ENCODE data around the gene ARL4D. TPM values are rescaled to one million over a fixed set of nuclear protein-coding genes. Genes with fewer than 3 reads are reported as not detected.
"Not testable (repeated sequence)": the region's sequence is repeated elsewhere in the genome, so short reads cannot be mapped to it uniquely, and the experiment has no call there.

The ARL4D gene
- total RNA-seq, 2 donors from 2014 or later, result 1.1 to 2.0 TPM

GRCh38 chr17:43410557-43411368 is 12.0 kb downstream of the ARL4D start:
- no peaks in the 10 kb centered on the region for H3K9me3 ChIP-seq (ENCODE audit: control insufficient read depth, low read length, poor library complexity, severe bottlenecking)
- Mint-ChIP-seq H3K4me3 (no peak overlapping the region), H3K27ac (no peak overlapping the region), H3K4me1 (peaks cover 2% of the 10 kb centered on the region), H3K36me3 (ENCODE audit: low read depth) (peaks cover 2% of the 10 kb centered on the region), H3K27me3 (peaks cover 36% of the 10 kb centered on the region)
- ATAC-seq, result no peak
- DNase-seq, result no peak

DNA sequence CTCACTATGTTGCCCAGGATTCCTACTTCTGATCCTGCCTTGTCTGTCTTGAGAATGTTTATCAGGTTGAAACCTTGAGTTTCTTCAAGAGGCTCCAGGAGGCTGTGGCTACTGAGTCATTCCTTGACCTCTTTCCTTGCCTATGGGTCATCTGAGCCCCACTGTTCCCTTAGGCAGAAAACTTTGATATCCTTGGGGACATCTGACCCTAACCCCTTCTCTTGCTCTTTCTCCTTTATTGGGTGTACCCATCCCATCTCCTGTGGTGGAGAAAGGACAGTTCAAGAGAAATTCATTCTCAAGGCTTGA is 12.5 kb downstream of the ARL4D start:
- no peaks in the 10 kb centered on the region for H3K9me3 ChIP-seq (ENCODE audit: control insufficient read depth, low read length, poor library complexity, severe bottlenecking)
- peaks cover 2% of the 10 kb centered on the region for H3K36me3 Mint-ChIP-seq (ENCODE audit: low read depth)
- DNase-seq (no peak), ATAC-seq (no peak)
- peaks cover 3% of the 10 kb centered on the region for H3K4me1 Mint-ChIP-seq
- H3K27ac Mint-ChIP-seq, result no peak overlapping the region
- H3K4me3 Mint-ChIP-seq, result no peak overlapping the region
- H3K27me3 Mint-ChIP-seq, result peaks cover 40% of the 10 kb centered on the region

- ATAC-seq (no peak), DNase-seq (no peak)
- peaks cover 6% of the 10 kb centered on the region for H3K4me1 Mint-ChIP-seq
- H3K27me3 Mint-ChIP-seq, result peaks cover 44% of the 10 kb centered on the region
- H3K36me3 Mint-ChIP-seq (ENCODE audit: low read depth), result peaks cover 5% of the 10 kb centered on the region
- no peak overlapping the region for H3K27ac Mint-ChIP-seq
- no peaks in the 10 kb centered on the region for H3K9me3 ChIP-seq (ENCODE audit: control insufficient read depth, low read length, poor library complexity, severe bottlenecking)
- no peak overlapping the region for H3K4me3 Mint-ChIP-seq
Measured at GRCh38 chr17:43411749-43412148, 13.0 kb downstream of the ARL4D start.

DNA sequence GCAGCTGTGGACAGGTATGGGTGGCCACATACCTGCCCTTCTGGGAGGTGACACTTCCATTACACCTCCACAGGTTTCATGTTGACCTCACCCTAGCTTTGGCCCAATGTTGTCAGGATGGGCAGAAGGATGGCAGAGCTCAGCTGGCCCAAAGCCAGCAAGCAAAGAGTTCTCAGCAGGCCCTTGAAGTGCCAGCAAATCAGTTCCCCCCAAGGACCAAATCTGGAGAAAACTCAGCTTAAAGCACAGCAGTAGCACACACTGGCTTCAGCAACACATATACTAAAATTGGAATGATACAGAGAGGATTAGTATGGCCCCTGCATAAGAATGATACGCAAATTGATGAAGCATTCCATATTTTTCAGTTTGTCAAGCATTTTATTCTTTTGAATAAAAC is 13.4 kb downstream of the ARL4D start:
- Mint-ChIP-seq H3K4me1 (peaks cover 6% of the 10 kb centered on the region), H3K36me3 (ENCODE audit: low read depth) (peaks cover 5% of the 10 kb centered on the region), H3K27ac (no peak overlapping the region), H3K4me3 (no peak overlapping the region), H3K27me3 (peaks cover 48% of the 10 kb centered on the region)
- no peak for ATAC-seq
- no peaks in the 10 kb centered on the region for H3K9me3 ChIP-seq (ENCODE audit: control insufficient read depth, low read length, poor library complexity, severe bottlenecking)
- DNase-seq, result no peak

GRCh38 chr17:43416998-43417890 is 18.5 kb downstream of the ARL4D start:
- DNase-seq (no peak), ATAC-seq (no peak)
- no peak overlapping the region for H3K27ac Mint-ChIP-seq
- H3K4me1 Mint-ChIP-seq, result peaks cover 8% of the 10 kb centered on the region
- H3K9me3 ChIP-seq (ENCODE audit: control insufficient read depth, low read length, poor library complexity, severe bottlenecking), result no peaks in the 10 kb centered on the region
- peaks cover 52% of the 10 kb centered on the region for H3K27me3 Mint-ChIP-seq
- H3K4me3 Mint-ChIP-seq, result no peak overlapping the region
- H3K36me3 Mint-ChIP-seq (ENCODE audit: low read depth), result peaks cover 5% of the 10 kb centered on the region

- H3K27me3 Mint-ChIP-seq, result peaks cover 49% of the 10 kb centered on the region
- H3K27ac Mint-ChIP-seq, result no peak overlapping the region
- no peak for DNase-seq
- H3K36me3 Mint-ChIP-seq (ENCODE audit: low read depth), result peaks cover 5% of the 10 kb centered on the region
- H3K9me3 ChIP-seq (ENCODE audit: control insufficient read depth, low read length, poor library complexity, severe bottlenecking), result no peaks in the 10 kb centered on the region
- no peak overlapping the region for H3K4me3 Mint-ChIP-seq
- H3K4me1 Mint-ChIP-seq, result peaks cover 8% of the 10 kb centered on the region
- no peak for ATAC-seq
Measured at GRCh38 chr17:43418441-43419374, 19.9 kb downstream of the ARL4D start.

DNA sequence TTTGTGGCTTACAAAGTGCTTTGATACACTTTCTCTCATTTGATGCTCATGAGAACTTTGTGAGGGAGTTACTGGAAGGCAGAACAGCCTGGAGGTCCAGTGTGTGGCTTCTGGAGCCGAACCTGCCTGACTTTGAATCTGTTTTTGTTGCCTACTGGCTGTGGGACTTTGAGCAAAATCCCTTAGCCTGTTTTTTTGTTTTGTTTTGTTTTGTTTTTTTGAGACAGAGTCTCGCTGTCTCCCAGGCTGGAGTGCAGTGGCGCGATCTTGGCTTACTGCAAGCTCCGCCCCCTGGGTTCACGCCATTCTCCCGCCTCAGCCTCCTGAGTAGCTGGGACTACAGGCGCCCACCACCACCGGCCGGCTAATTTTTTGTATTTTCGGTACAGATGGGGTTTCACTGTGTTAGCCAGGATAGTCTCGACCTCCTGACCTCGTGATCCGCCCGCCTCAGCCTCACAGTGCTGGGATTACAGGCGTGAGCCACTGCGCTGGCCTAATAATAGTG is 20.6 kb downstream of the ARL4D start:
- H3K27me3 Mint-ChIP-seq, result peaks cover 53% of the 10 kb centered on the region
- not testable (repeated sequence) for DNase-seq; H3K36me3 Mint-ChIP-seq (ENCODE audit: low read depth); H3K4me1 Mint-ChIP-seq; H3K4me3 Mint-ChIP-seq; ATAC-seq; H3K9me3 ChIP-seq (ENCODE audit: control insufficient read depth, low read length, poor library complexity, severe bottlenecking); H3K27ac Mint-ChIP-seq

DNA sequence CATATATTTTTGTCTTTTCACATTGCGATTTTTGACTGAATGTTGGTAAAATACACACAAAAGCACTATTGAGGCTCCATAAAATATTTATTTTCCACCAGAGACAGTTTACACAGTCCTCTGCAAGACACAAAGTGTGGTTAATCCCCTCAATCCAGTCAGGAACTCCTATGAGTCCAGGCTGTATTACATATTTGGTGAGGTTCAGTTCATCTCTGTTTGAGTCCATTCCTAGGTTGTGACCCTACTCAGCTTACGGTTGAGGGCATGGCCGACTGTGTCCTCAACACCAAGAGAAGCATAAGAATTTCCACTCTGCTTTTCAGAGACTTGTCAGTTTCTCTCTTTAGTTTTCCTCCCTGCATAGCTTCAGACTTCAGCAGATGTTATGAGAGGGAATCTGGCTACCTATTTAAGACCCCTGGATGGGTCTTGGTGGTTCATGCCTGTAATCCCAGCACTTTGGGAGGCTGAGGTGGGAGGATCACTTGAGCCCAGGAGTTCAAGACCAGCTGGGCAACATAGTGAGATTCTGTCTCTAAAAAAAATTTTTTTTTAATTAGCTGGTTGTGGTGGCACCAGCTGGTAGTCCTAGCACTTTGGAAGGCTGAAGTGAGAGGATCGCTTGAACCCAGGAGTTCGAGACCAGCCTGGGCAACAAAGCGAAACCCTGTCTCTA is 25.1 kb downstream of the ARL4D start:
- no peaks in the 10 kb centered on the region for H3K9me3 ChIP-seq (ENCODE audit: control insufficient read depth, low read length, poor library complexity, severe bottlenecking)
- no peak overlapping the region for H3K27ac Mint-ChIP-seq
- H3K4me1 Mint-ChIP-seq, result peaks cover 3% of the 10 kb centered on the region
- ATAC-seq (no peak), DNase-seq (no peak)
- H3K4me3 Mint-ChIP-seq, result no peak overlapping the region
- H3K36me3 Mint-ChIP-seq (ENCODE audit: low read depth), result no peaks in the 10 kb centered on the region
- H3K27me3 Mint-ChIP-seq, result peaks cover 13% of the 10 kb centered on the region

DNA sequence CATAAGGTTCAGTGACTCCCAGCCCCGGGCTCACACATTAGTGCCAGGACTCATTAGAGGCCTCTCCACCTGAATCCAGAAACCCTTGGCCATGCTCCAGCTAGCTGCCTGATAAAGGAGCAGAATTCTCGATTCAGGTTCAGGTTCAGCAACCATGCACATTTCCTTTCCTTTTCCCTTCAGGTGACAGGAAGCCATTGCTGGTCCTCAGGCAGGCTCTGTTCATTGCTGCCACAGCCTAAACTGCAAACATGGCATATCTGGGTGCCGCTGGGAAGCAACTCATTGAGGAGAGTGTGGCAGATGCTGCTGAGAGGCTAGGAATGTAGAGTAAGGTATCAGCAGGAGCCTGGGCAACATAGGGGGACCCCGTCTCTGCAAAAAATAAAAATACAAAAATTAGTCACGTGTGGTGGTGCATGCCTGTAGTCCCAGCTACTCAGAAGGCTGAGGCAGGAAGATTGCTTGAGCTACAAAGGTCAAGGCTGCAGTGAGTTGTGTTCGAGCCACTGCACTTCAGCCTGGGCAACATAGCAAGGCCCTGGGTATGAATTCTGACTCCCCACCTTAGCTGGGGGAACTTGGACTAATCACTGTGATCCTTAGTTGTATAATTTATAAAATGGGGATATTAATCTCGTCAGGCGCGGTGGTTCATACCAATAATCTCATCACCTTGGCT is 28.7 kb downstream of the ARL4D start:
- Mint-ChIP-seq H3K4me3 (no peak overlapping the region), H3K4me1 (peaks cover 6% of the 10 kb centered on the region), H3K36me3 (ENCODE audit: low read depth) (no peaks in the 10 kb centered on the region), H3K27me3 (peaks cover 30% of the 10 kb centered on the region), H3K27ac (no peak overlapping the region)
- no peaks in the 10 kb centered on the region for H3K9me3 ChIP-seq (ENCODE audit: control insufficient read depth, low read length, poor library complexity, severe bottlenecking)
- ATAC-seq, result no peak
- DNase-seq, result no peak

DNA sequence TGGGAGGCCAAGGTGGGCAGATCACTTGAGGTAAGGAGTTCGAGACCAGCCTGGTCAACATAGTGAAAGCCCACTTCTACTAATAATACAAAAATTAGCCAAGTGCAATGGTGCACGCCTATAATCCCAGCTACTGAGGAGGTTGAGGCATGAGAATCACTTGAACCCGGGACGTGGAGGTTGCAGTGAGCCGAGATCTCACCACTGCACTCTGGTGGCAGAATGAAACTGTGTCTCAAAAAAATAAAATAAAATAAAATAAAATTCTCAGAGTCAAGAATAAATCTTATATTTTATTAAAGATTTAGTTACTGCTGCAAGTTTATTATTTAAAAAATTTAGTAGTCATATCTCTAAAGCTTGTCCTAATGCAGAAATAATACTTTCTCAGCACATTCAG is 29.7 kb downstream of the ARL4D start:
- H3K9me3 ChIP-seq (ENCODE audit: control insufficient read depth, low read length, poor library complexity, severe bottlenecking), result no peaks in the 10 kb centered on the region
- no peak overlapping the region for H3K27ac Mint-ChIP-seq
- DNase-seq (no peak), ATAC-seq (no peak)
- H3K27me3 Mint-ChIP-seq, result peaks cover 38% of the 10 kb centered on the region
- no peak overlapping the region for H3K4me3 Mint-ChIP-seq
- no peaks in the 10 kb centered on the region for H3K36me3 Mint-ChIP-seq (ENCODE audit: low read depth)
- H3K4me1 Mint-ChIP-seq, result peaks cover 6% of the 10 kb centered on the region

GRCh38 chr17:43430936-43431713 is 32.3 kb downstream of the ARL4D start:
- no peak overlapping the region for H3K4me3 Mint-ChIP-seq
- H3K27me3 Mint-ChIP-seq, result peaks cover 56% of the 10 kb centered on the region
- H3K4me1 Mint-ChIP-seq, result peaks cover 6% of the 10 kb centered on the region
- no peaks in the 10 kb centered on the region for H3K9me3 ChIP-seq (ENCODE audit: control insufficient read depth, low read length, poor library complexity, severe bottlenecking)
- peaks cover 3% of the 10 kb centered on the region for H3K36me3 Mint-ChIP-seq (ENCODE audit: low read depth)
- no peak overlapping the region for H3K27ac Mint-ChIP-seq
- no peak for ATAC-seq
- no peak for DNase-seq

Data from T-helper 17 cell (primary cell).